Omental fat pad (tissue), 4 donors: Measurements from ENCODE around the gene PER3. TPM values are rescaled to one million over a fixed set of nuclear protein-coding genes. Genes with fewer than 3 reads are reported as not detected.
A peak's percentile ranks its signal among the peaks of the same experiment; 100 is the strongest.

Source experiments
- ATAC-seq: fragments of 150-250 bp; one replicate; pipeline ENCODE4 v1.9.1; 2016; ENCODE audit warnings: mild to moderate bottlenecking, moderate library complexity; ENCODE audit not compliant: low FRiP score
- DNase-seq: peaks from one replicate; pipeline ENCODE4 v3.0.0-alpha.2; 2019; ENCODE audit warnings: low spot score
- total RNA-seq, 4 donors: library from RNA; depleted of rRNA; stranded (reverse); fragments of >200 nt; gene quantifications; one replicate each; pipeline ENCODE4 v1.1.0, GENCODE V29; 2016
- TF ChIP-seq, protein P1 (sequence below), 3 donors: fragments of 450-650 bp; IDR thresholded peaks; one replicate each; pipeline ENCODE4 v1.5.1; 2016 to 2017; ENCODE audit warnings: antibody characterized with exemption in 3 of 3, mild to moderate bottlenecking in 3 of 3, moderate library complexity in 2 of 3

Gene PER3
- total RNA-seq, 4 donors from 2014 or later = 8.6 to 13.9 (median 12.2) TPM

DNA sequence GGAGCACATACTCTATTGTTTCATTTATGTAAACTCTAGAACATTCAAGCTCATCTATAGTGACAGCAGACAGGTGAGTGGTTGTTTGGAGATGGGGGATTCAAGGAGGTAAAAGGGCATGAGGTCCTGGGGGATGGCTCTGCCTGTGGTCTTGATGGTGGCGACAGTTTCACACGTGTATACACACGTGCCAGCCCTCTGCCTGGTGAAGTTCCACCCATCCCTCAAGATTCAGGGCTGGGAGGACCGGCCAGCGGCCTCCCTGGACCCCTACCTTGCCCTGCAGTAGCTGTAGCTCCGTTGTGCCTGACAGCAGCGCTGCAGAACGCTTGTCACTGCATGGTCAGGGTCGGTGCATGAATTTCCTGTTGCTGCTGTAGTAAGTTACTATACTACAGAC, 107.7 kb downstream of the PER3 start:
- DNase-seq (no peak), ATAC-seq (no peak)
- TF ChIP-seq, protein P1, sequence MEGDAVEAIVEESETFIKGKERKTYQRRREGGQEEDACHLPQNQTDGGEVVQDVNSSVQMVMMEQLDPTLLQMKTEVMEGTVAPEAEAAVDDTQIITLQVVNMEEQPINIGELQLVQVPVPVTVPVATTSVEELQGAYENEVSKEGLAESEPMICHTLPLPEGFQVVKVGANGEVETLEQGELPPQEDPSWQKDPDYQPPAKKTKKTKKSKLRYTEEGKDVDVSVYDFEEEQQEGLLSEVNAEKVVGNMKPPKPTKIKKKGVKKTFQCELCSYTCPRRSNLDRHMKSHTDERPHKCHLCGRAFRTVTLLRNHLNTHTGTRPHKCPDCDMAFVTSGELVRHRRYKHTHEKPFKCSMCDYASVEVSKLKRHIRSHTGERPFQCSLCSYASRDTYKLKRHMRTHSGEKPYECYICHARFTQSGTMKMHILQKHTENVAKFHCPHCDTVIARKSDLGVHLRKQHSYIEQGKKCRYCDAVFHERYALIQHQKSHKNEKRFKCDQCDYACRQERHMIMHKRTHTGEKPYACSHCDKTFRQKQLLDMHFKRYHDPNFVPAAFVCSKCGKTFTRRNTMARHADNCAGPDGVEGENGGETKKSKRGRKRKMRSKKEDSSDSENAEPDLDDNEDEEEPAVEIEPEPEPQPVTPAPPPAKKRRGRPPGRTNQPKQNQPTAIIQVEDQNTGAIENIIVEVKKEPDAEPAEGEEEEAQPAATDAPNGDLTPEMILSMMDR (IDR thresholded peaks at IDR 0.05) = no peak

- ATAC-seq (peak; percentile 94), DNase-seq (no peak)
- TF ChIP-seq, protein P1 (IDR thresholded peaks at IDR 0.05) = no peak
Measured at GRCh38 chr1:7893529-7894180, 109.6 kb downstream of the PER3 start.

Other genes starting within 250 kb of the PER3 start
- 100 to 1,000 TPM; 107 to 125 (median 115) TPM for gene VAMP3, start 13.0 kb upstream of the PER3 start, total RNA-seq
- gene UTS2, start 68.8 kb downstream of the PER3 start, total RNA-seq = under 1 TPM in 1 of 4 donors, not detected in 3; 0.65 TPM
- gene TNFRSF9, start 156.5 kb downstream of the PER3 start, total RNA-seq = 1 to 10 TPM in 1 of 4 donors, under 1 TPM in 3; 0.44 to 1.1 (median 0.63) TPM
- gene PARK7, start 177.4 kb downstream of the PER3 start, total RNA-seq = 100 to 1,000 TPM; 151 to 260 (median 216) TPM
- gene ERRFI1, start 242.0 kb downstream of the PER3 start, total RNA-seq = 100 to 1,000 TPM; 108 to 313 (median 204) TPM